ENCODE results near the gene SHTN1. TPM values are rescaled to one million over a fixed set of nuclear protein-coding genes. Genes with fewer than 3 reads are reported as not detected.

Gene SHTN1
- total and polyA plus RNA-seq, 2 donors (not counting 1 experiment from before 2014, with no cell fraction given): 0.33 to 1.6 TPM

GRCh38 chr10:116998172-116998571, 6.8 kb downstream of the SHTN1 start:
- H3K27ac ChIP-seq (ENCODE audit: insufficient read depth, low read length): no peak overlapping the region
- TF ChIP-seq CTCF (conservative IDR thresholded peaks at IDR 0.05 in 1 of 2, IDR thresholded peaks at IDR 0.05 in 1 of 2; ENCODE audit: low read depth in 1 of 2, low read length in 2 of 2) (no peak), EZH2 (IDR thresholded peaks at IDR 0.05; ENCODE audit: low read length, missing control alignments) (no peak)
- H2AFZ ChIP-seq (ENCODE audit: low read length): no peak overlapping the region
- no peak for DNase-seq (ENCODE audit: low read depth in 2 of 2)
- H4K20me1 ChIP-seq (ENCODE audit: control insufficient read depth, extremely low read depth, insufficient read depth, low read length): no peaks in the 10 kb centered on the region
- no peaks in the 10 kb centered on the region for H3K79me2 ChIP-seq (ENCODE audit: control insufficient read depth, insufficient read depth, low read length)
- H3K27me3 ChIP-seq (ENCODE audit: control insufficient read depth, insufficient read depth, low read length): no peaks in the 10 kb centered on the region
- no peak overlapping the region for H3K9ac ChIP-seq (ENCODE audit: insufficient read depth, low read length)
- no peaks in the 10 kb centered on the region for H3K4me1 ChIP-seq (ENCODE audit: control insufficient read depth, extremely low read depth, insufficient read depth, low read length)
- no peak overlapping the region for H3K4me3 ChIP-seq (replicated peaks in 1 of 4; ENCODE audit: control extremely low read depth in 1 of 4, insufficient read depth in 1 of 4, low read depth in 3 of 4, low read length in 4 of 4)
- H3K36me3 ChIP-seq (ENCODE audit: control insufficient read depth, insufficient read depth, low read length): no peaks in the 10 kb centered on the region
- no peaks in the 10 kb centered on the region for H3K9me3 ChIP-seq (ENCODE audit: control insufficient read depth, insufficient read depth, low read depth, low read length)
- no peak overlapping the region for H3K4me2 ChIP-seq (ENCODE audit: extremely low read depth, insufficient read depth, low read length)

- no peak for DNase-seq (ENCODE audit: low read depth in 2 of 2)
- Histone ChIP-seq H3K36me3 (ENCODE audit: control insufficient read depth, insufficient read depth, low read length) (no peaks in the 10 kb centered on the region), H3K9me3 (ENCODE audit: control insufficient read depth, insufficient read depth, low read depth, low read length) (no peaks in the 10 kb centered on the region), H3K4me3 (replicated peaks in 1 of 4; ENCODE audit: control extremely low read depth in 1 of 4, insufficient read depth in 1 of 4, low read depth in 3 of 4, low read length in 4 of 4) (no peak overlapping the region), H4K20me1 (ENCODE audit: control insufficient read depth, extremely low read depth, insufficient read depth, low read length) (no peaks in the 10 kb centered on the region), H3K4me1 (ENCODE audit: control insufficient read depth, extremely low read depth, insufficient read depth, low read length) (no peaks in the 10 kb centered on the region), H3K4me2 (ENCODE audit: extremely low read depth, insufficient read depth, low read length) (no peak overlapping the region), H3K9ac (ENCODE audit: insufficient read depth, low read length) (no peak overlapping the region), H3K27me3 (ENCODE audit: control insufficient read depth, insufficient read depth, low read length) (no peaks in the 10 kb centered on the region), H2AFZ (ENCODE audit: low read length) (no peak overlapping the region), H3K79me2 (ENCODE audit: control insufficient read depth, insufficient read depth, low read length) (no peaks in the 10 kb centered on the region), H3K27ac (ENCODE audit: insufficient read depth, low read length) (no peak overlapping the region)
- TF ChIP-seq CTCF (conservative IDR thresholded peaks at IDR 0.05 in 1 of 2, IDR thresholded peaks at IDR 0.05 in 1 of 2; ENCODE audit: low read depth in 1 of 2, low read length in 2 of 2): no peak
- no peak for TF ChIP-seq EZH2 (IDR thresholded peaks at IDR 0.05; ENCODE audit: low read length, missing control alignments)
Measured at GRCh38 chr10:116997015-116997414, 8.0 kb downstream of the SHTN1 start.

GRCh38 chr10:116995648-116996047, 9.3 kb downstream of the SHTN1 start:
- TF ChIP-seq EZH2 (IDR thresholded peaks at IDR 0.05; ENCODE audit: low read length, missing control alignments): no peak
- TF ChIP-seq CTCF (conservative IDR thresholded peaks at IDR 0.05 in 1 of 2, IDR thresholded peaks at IDR 0.05 in 1 of 2; ENCODE audit: low read depth in 1 of 2, low read length in 2 of 2): no peak
- H3K79me2 ChIP-seq (ENCODE audit: control insufficient read depth, insufficient read depth, low read length): no peaks in the 10 kb centered on the region
- DNase-seq (ENCODE audit: low read depth in 2 of 2): no peak

More at GRCh38 chr10:116995648-116996047, 9.3 kb downstream of the SHTN1 start:
- Histone ChIP-seq H3K9me3 (ENCODE audit: control insufficient read depth, insufficient read depth, low read depth, low read length) (no peaks in the 10 kb centered on the region), H3K27me3 (ENCODE audit: control insufficient read depth, insufficient read depth, low read length) (no peaks in the 10 kb centered on the region), H3K9ac (ENCODE audit: insufficient read depth, low read length) (no peak overlapping the region), H3K36me3 (ENCODE audit: control insufficient read depth, insufficient read depth, low read length) (no peaks in the 10 kb centered on the region), H4K20me1 (ENCODE audit: control insufficient read depth, extremely low read depth, insufficient read depth, low read length) (no peaks in the 10 kb centered on the region), H2AFZ (ENCODE audit: low read length) (no peak overlapping the region), H3K4me1 (ENCODE audit: control insufficient read depth, extremely low read depth, insufficient read depth, low read length) (no peaks in the 10 kb centered on the region), H3K27ac (ENCODE audit: insufficient read depth, low read length) (no peak overlapping the region), H3K4me3 (replicated peaks in 1 of 4; ENCODE audit: control extremely low read depth in 1 of 4, insufficient read depth in 1 of 4, low read depth in 3 of 4, low read length in 4 of 4) (no peak overlapping the region), H3K4me2 (ENCODE audit: extremely low read depth, insufficient read depth, low read length) (no peak overlapping the region)

Data from fibroblast of lung (primary cell).